ENCODE measurements around the gene CREB3L2. TPM values are rescaled to one million over a fixed set of nuclear protein-coding genes. Genes with fewer than 3 reads are reported as not detected.
"Not testable (repeated sequence)": the region's sequence is repeated elsewhere in the genome, so short reads cannot be mapped to it uniquely, and the experiment has no call there.

CREB3L2 gene
- total RNA-seq, 1 donor: 28.6 TPM

DNA sequence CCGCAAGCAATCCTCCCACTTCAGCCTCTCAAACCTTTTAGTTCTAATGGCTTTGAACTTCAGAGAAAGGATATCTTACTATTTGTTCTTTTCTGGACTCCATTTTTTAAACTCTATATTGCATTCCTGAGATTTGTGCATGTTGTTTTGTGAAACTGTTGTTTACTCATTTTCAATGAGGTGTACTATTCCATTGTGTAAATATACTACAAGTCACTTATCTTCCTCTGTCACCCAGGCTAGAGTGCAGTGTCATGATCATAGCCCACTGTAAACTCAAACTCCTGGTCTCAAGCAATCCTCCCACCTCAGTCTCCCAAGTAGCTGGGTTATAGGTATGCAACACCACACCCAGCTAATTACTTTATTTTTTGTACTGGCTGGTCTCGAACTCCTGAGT is 43.0 kb upstream of the CREB3L2 start:
- Histone ChIP-seq H2AFZ (ENCODE audit: low read length) (no peak overlapping the region), H3K79me2 (ENCODE audit: insufficient read depth, low read length) (no peaks in the 10 kb centered on the region), H3K9me3 (ENCODE audit: low read depth, low read length) (no peaks in the 10 kb centered on the region), H3K4me1 (ENCODE audit: insufficient read depth, low read length) (no peaks in the 10 kb centered on the region), H3K36me3 (ENCODE audit: insufficient read depth, low read length) (no peaks in the 10 kb centered on the region), H3K4me3 (ENCODE audit: insufficient read depth, low read length) (no peak overlapping the region), H3K27me3 (ENCODE audit: insufficient read depth, low read length) (peaks cover 3% of the 10 kb centered on the region), H3K27ac (ENCODE audit: low read depth, low read length) (no peak overlapping the region), H4K20me1 (ENCODE audit: insufficient read depth, low read length) (no peaks in the 10 kb centered on the region), H3K4me2 (ENCODE audit: insufficient read depth, low read length) (no peak overlapping the region)
- no peak for DNase-seq (ENCODE audit: insufficient read length, low spot score, missing footprints)
- TF ChIP-seq, protein P1, sequence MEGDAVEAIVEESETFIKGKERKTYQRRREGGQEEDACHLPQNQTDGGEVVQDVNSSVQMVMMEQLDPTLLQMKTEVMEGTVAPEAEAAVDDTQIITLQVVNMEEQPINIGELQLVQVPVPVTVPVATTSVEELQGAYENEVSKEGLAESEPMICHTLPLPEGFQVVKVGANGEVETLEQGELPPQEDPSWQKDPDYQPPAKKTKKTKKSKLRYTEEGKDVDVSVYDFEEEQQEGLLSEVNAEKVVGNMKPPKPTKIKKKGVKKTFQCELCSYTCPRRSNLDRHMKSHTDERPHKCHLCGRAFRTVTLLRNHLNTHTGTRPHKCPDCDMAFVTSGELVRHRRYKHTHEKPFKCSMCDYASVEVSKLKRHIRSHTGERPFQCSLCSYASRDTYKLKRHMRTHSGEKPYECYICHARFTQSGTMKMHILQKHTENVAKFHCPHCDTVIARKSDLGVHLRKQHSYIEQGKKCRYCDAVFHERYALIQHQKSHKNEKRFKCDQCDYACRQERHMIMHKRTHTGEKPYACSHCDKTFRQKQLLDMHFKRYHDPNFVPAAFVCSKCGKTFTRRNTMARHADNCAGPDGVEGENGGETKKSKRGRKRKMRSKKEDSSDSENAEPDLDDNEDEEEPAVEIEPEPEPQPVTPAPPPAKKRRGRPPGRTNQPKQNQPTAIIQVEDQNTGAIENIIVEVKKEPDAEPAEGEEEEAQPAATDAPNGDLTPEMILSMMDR (IDR thresholded peaks at IDR 0.05; ENCODE audit: extremely low read depth, low read depth, low read length): no peak

DNA sequence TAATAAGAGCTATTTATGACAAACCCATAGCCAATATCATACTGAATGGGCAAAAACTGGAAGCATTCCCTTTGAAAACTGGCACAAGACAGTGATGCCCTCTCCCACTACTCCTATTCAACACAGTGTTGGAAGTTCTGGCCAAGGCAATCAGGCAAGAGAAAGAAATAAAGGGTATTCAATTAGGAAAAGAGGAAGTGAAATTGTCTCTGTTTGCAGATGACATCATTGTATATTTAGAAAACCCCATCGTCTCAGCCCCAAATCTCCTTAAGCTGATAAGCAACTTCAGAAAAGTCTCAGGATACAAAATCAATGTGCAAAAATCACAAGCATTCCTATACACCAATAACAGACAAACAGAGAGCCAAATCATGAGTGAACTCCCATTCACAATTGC is 38.2 kb upstream of the CREB3L2 start:
- H3K27ac ChIP-seq (ENCODE audit: low read depth, low read length); H3K4me1 ChIP-seq (ENCODE audit: insufficient read depth, low read length); H3K27me3 ChIP-seq (ENCODE audit: insufficient read depth, low read length); H3K4me3 ChIP-seq (ENCODE audit: insufficient read depth, low read length); H3K9me3 ChIP-seq (ENCODE audit: low read depth, low read length); H3K79me2 ChIP-seq (ENCODE audit: insufficient read depth, low read length); H2AFZ ChIP-seq (ENCODE audit: low read length); H4K20me1 ChIP-seq (ENCODE audit: insufficient read depth, low read length); H3K36me3 ChIP-seq (ENCODE audit: insufficient read depth, low read length); DNase-seq (ENCODE audit: insufficient read length, low spot score, missing footprints); H3K4me2 ChIP-seq (ENCODE audit: insufficient read depth, low read length): not testable (repeated sequence)

GRCh38 chr7:138036135-138036534 is 34.2 kb upstream of the CREB3L2 start:
- H3K9me3 ChIP-seq (ENCODE audit: low read depth, low read length): no peaks in the 10 kb centered on the region
- TF ChIP-seq, protein P1 (IDR thresholded peaks at IDR 0.05; ENCODE audit: extremely low read depth, low read depth, low read length): no peak
- H3K79me2 ChIP-seq (ENCODE audit: insufficient read depth, low read length): no peaks in the 10 kb centered on the region

DNA sequence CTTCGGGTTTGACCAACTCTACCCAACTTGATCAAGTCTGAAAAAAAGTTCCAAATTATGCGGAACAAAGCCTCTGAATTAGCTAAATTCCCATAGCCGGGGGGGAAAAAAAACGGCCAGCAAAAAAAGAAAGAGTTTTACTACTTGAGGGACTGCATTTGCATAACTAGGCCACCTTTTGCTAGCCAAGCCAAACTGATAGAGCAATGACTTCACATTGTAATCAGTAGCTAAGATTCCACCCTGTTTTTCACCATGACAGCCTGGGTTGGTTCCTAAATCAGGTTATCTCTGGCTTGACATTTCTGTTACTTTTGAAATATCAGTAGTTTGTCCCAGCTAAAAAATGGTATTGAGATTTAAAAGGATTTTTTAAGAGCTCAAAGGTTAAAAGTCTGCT is 31.4 kb upstream of the CREB3L2 start:
- H3K4me2 ChIP-seq (ENCODE audit: insufficient read depth, low read length): no peak overlapping the region
- H2AFZ ChIP-seq (ENCODE audit: low read length): no peak overlapping the region
- TF ChIP-seq, protein P1 (IDR thresholded peaks at IDR 0.05; ENCODE audit: extremely low read depth, low read depth, low read length): no peak
- H3K4me3 ChIP-seq (ENCODE audit: insufficient read depth, low read length): no peak overlapping the region
- no peak for DNase-seq (ENCODE audit: insufficient read length, low spot score, missing footprints)
- no peaks in the 10 kb centered on the region for H3K4me1 ChIP-seq (ENCODE audit: insufficient read depth, low read length)
- no peaks in the 10 kb centered on the region for H3K79me2 ChIP-seq (ENCODE audit: insufficient read depth, low read length)
- H3K27me3 ChIP-seq (ENCODE audit: insufficient read depth, low read length): no peaks in the 10 kb centered on the region
- H3K27ac ChIP-seq (ENCODE audit: low read depth, low read length): no peak overlapping the region
- H3K9me3 ChIP-seq (ENCODE audit: low read depth, low read length): no peaks in the 10 kb centered on the region
- no peaks in the 10 kb centered on the region for H4K20me1 ChIP-seq (ENCODE audit: insufficient read depth, low read length)
- H3K36me3 ChIP-seq (ENCODE audit: insufficient read depth, low read length): no peaks in the 10 kb centered on the region

More at GRCh38 chr7:138036135-138036534, 34.2 kb upstream of the CREB3L2 start:
- Histone ChIP-seq H3K4me3 (ENCODE audit: insufficient read depth, low read length) (no peak overlapping the region), H3K27ac (ENCODE audit: low read depth, low read length) (no peak overlapping the region), H3K27me3 (ENCODE audit: insufficient read depth, low read length) (no peaks in the 10 kb centered on the region), H3K4me1 (ENCODE audit: insufficient read depth, low read length) (no peaks in the 10 kb centered on the region), H3K36me3 (ENCODE audit: insufficient read depth, low read length) (no peaks in the 10 kb centered on the region), H2AFZ (ENCODE audit: low read length) (no peak overlapping the region), H4K20me1 (ENCODE audit: insufficient read depth, low read length) (no peaks in the 10 kb centered on the region), H3K4me2 (ENCODE audit: insufficient read depth, low read length) (no peak overlapping the region)
- no peak for DNase-seq (ENCODE audit: insufficient read length, low spot score, missing footprints)
